SK-N-SH (cell line): ENCODE data around the gene DMBT1. TPM values are rescaled to one million over a fixed set of nuclear protein-coding genes. Genes with fewer than 3 reads are reported as not detected.

ENCODE experiments used
- CTCF ChIA-PET: fragments of 300-600, 350-600 bp; formaldehyde crosslinking; extraction: SDS; loops from one replicate; lab custom pipeline; 2021; lab: Yijun Ruan, JAX
- POLR2A ChIA-PET: fragments of 350-600 bp; sonication (Branson Sonifier 250); formaldehyde crosslinking; extraction: SDS; loops from one replicate; lab custom pipeline; 2020; ENCODE audit warnings: antibody characterized with exemption, inconsistent platforms; lab: Yijun Ruan, JAX
- DNase-seq: peaks from one replicate; pipeline ENCODE4 v3.0.0; 2012
- H2AFZ ChIP-seq: fragments of 200-600 bp; sonication (generic); 2 replicates; pipeline ENCODE4 v1.8.1; 2016; ENCODE audit warnings: antibody characterized with exemption, mild to moderate bottlenecking, low read depth
- H3F3A ChIP-seq: fragments of 200-600 bp; sonication (generic); replicated peaks from 2 replicates; pipeline ENCODE3; 2016; ENCODE audit warnings: antibody characterized with exemption, mild to moderate bottlenecking; ENCODE audit not compliant: insufficient read depth
- H3K27ac ChIP-seq, 2 experiments: fragments of 200-500 bp in 1 of 2; fragments of 200-600 bp in 1 of 2; sonication (Bioruptor generic) in 1 of 2; sonication (generic), shearing (Covaris generic) in 1 of 2; 2 replicates each; pipeline versions ENCODE4 v1.5.1 to v1.6.1; 2014 to 2016; ENCODE audit warnings: low read depth in 2 of 2, inconsistent platforms in 1 of 2, low read length in 1 of 2, mild to moderate bottlenecking in 1 of 2, mixed read lengths in 1 of 2
- H3K27me3 ChIP-seq: fragments of 200-600 bp; sonication (generic), shearing (Covaris generic); 2 replicates; pipeline ENCODE4 v1.6.1; 2016; ENCODE audit warnings: mixed run types; ENCODE audit not compliant: insufficient read depth
- H3K36me3 ChIP-seq, 2 experiments: fragments of 200-500 bp in 1 of 2; fragments of 200-600 bp in 1 of 2; sonication (Bioruptor generic) in 1 of 2; sonication (generic) in 1 of 2; replicated peaks in 1 of 2; 2 replicates each; pipeline versions ENCODE3 to v1.5.1; 2014 to 2016; ENCODE audit warnings: low read length in 1 of 2, mild to moderate bottlenecking in 1 of 2; ENCODE audit not compliant: insufficient read depth in 2 of 2, control insufficient read depth in 1 of 2
- H3K4me1 ChIP-seq, 2 experiments: fragments of 200-500 bp in 1 of 2; fragments of 200-600 bp in 1 of 2; sonication (Bioruptor generic) in 1 of 2; sonication (generic), shearing (Covaris generic) in 1 of 2; 2 replicates each; pipeline versions ENCODE4 v1.5.1 to v1.6.1; 2014 to 2016; ENCODE audit warnings: low read depth in 1 of 2, low read length in 1 of 2, mixed run types in 1 of 2; ENCODE audit not compliant: insufficient read depth in 2 of 2, control insufficient read depth in 1 of 2
- H3K4me2 ChIP-seq: fragments of 200-600 bp; sonication (generic), shearing (Covaris generic); 2 replicates; pipeline ENCODE4 v1.6.1; 2017; ENCODE audit warnings: mixed run types
- H3K4me3 ChIP-seq, 2 experiments: fragments of 200-500 bp in 1 of 2; fragments of 200-600 bp in 1 of 2; sonication (Bioruptor generic) in 1 of 2; sonication (generic), shearing (Covaris generic) in 1 of 2; 2 replicates each; pipeline versions ENCODE4 v1.5.1 to v1.8.1; 2014 to 2016; ENCODE audit warnings: low read depth in 2 of 2, inconsistent platforms in 1 of 2, low read length in 1 of 2, mild to moderate bottlenecking in 1 of 2, mixed read lengths in 1 of 2, moderate library complexity in 1 of 2
- H3K79me2 ChIP-seq: fragments of 200-600 bp; sonication (generic); 2 replicates; pipeline ENCODE4 v1.8.1; 2017; ENCODE audit warnings: mild to moderate bottlenecking; ENCODE audit not compliant: insufficient read depth
- H3K9ac ChIP-seq: fragments of 200-600 bp; sonication (generic); 2 replicates; pipeline ENCODE4 v1.6.1; 2017; ENCODE audit warnings: mixed run types
- H3K9me2 ChIP-seq: fragments of 200-600 bp; sonication (generic); 2 replicates; pipeline ENCODE4 v1.6.1; 2017; ENCODE audit warnings: mixed run types
- H3K9me3 ChIP-seq: fragments of 200-600 bp; sonication (generic); 2 replicates; pipeline ENCODE4 v1.6.1; 2017; ENCODE audit warnings: mixed run types, mild to moderate bottlenecking, moderate library complexity
- H4K20me1 ChIP-seq: fragments of 200-600 bp; sonication (generic); 2 replicates; pipeline ENCODE4 v1.6.1; 2017; ENCODE audit warnings: mild to moderate bottlenecking, mixed run types; ENCODE audit not compliant: insufficient read depth
- CTCF ChIP-seq: fragments of 200-600 bp; sonication (generic); IDR thresholded peaks from 2 replicates; pipeline ENCODE4 v1.6.1; 2017; ENCODE audit warnings: antibody characterized with exemption, mild to moderate bottlenecking, moderate library complexity
- ELF1 ChIP-seq: IDR thresholded peaks from 2 replicates; pipeline ENCODE4 v1.4.0; 2012
- EP300 ChIP-seq, 2 experiments: IDR thresholded peaks; 2 replicates each; pipeline versions ENCODE4 v1.4.0 to v1.6.1; 2012; ENCODE audit warnings: borderline replicate concordance in 1 of 2, low read depth in 1 of 2, low read length in 1 of 2
- FOSL2 ChIP-seq: IDR thresholded peaks from 2 replicates; pipeline ENCODE4 v1.4.0; 2012; ENCODE audit warnings: low read depth, mild to moderate bottlenecking, moderate library complexity, borderline replicate concordance
- FOXM1 ChIP-seq: IDR thresholded peaks from 2 replicates; pipeline ENCODE4 v1.4.0; 2012; ENCODE audit warnings: low read depth, mild to moderate bottlenecking
- IRF3 ChIP-seq: fragments of 150-350 bp; IDR thresholded peaks from 2 replicates; pipeline ENCODE4 v1.6.1; 2016; ENCODE audit warnings: mild to moderate bottlenecking, low read depth, low read length
- JUND ChIP-seq: IDR thresholded peaks from 2 replicates; pipeline ENCODE4 v1.4.0; 2012
- PBX3 ChIP-seq: IDR thresholded peaks from 2 replicates; pipeline ENCODE4; 2012
- POLR2AphosphoS5 ChIP-seq: IDR thresholded peaks from 2 replicates; pipeline ENCODE4 v1.6.1; 2012; ENCODE audit warnings: low read depth, low read length
- RCOR1 ChIP-seq: fragments of 150-350 bp; IDR thresholded peaks from 2 replicates; pipeline ENCODE4 v1.6.1; 2017; ENCODE audit warnings: antibody characterized with exemption, low read length
- REST ChIP-seq: IDR thresholded peaks from 2 replicates; pipeline ENCODE4 v1.6.1; 2012; ENCODE audit warnings: mild to moderate bottlenecking, low read depth, low read length, moderate library complexity
- RXRA ChIP-seq: IDR thresholded peaks from 2 replicates; pipeline ENCODE4 v1.4.0; 2012; ENCODE audit warnings: low read depth, mild to moderate bottlenecking, borderline replicate concordance
- SIN3A ChIP-seq: IDR thresholded peaks from 2 replicates; pipeline ENCODE4 v1.6.1; 2012; ENCODE audit warnings: low read depth, mild to moderate bottlenecking, low read length, moderate library complexity, borderline replicate concordance
- SMC3 ChIP-seq: IDR thresholded peaks from 2 replicates; pipeline ENCODE4 v1.6.1; 2012; ENCODE audit warnings: low read depth, low read length, improper control_type of control experiment
- TAF1 ChIP-seq: IDR thresholded peaks from 2 replicates; pipeline ENCODE4 v1.6.1; 2012; ENCODE audit warnings: low read depth, mild to moderate bottlenecking, low read length, moderate library complexity, borderline replicate concordance
- USF1 ChIP-seq: IDR thresholded peaks from 2 replicates; pipeline ENCODE4 v1.4.0; 2012; ENCODE audit warnings: low read depth, borderline replicate concordance
- WGBS: methylation state at CpG from one replicate; pipeline ENCODE4 v1.1.6; 2017; ENCODE audit warnings: low lambda C conversion rate; 5-methylcytosine and 5-hydroxymethylcytosine counted together
- polyA plus RNA-seq, 3 experiments: library from polyadenylated mRNA; depleted of rRNA; stranded (reverse); fragments of >200 nt; gene quantifications; 2 replicates each; pipeline ENCODE4 v1.2.3, GENCODE V29; 2012

Gene DMBT1
- polyA plus RNA-seq, 1 of the 3 experiments (the other 2 are of a cell fraction) = not detected

- H3K4me2 ChIP-seq = no peak overlapping the region
- no peak overlapping the region for H2AFZ ChIP-seq
- no peak overlapping the region for H3K9ac ChIP-seq
- H3K79me2 ChIP-seq = no peaks in the 10 kb centered on the region
- ChIA-PET CTCF (interaction anchor here (0.9 to 4.5 kb wide), 3 partner anchors 14 to 365 kb away, joined by 3 to 19 read pairs (median 3); no protein-coding TSS in a partner anchor), POLR2A (no interaction called here)
- H3K27me3 ChIP-seq = no peaks in the 10 kb centered on the region; the same call in 1 of the 2 replicates
- no peaks in the 10 kb centered on the region for H3K9me3 ChIP-seq
- no peaks in the 10 kb centered on the region for H3K9me2 ChIP-seq
- WGBS = 38% methylated on average over 5 of the region's 5 CpGs
- H4K20me1 ChIP-seq = no peaks in the 10 kb centered on the region
- H3K36me3 ChIP-seq = no peaks in the 10 kb centered on the region
- H3K4me3 ChIP-seq = no peak overlapping the region
- H3F3A ChIP-seq = no peaks in the 10 kb centered on the region
- TF ChIP-seq RXRA (no peak), CTCF (no peak)
- no peak for DNase-seq
- H3K27ac ChIP-seq = no peak overlapping the region
- no peaks in the 10 kb centered on the region for H3K4me1 ChIP-seq
Observed at GRCh38 chr10:122663516-122664130, 103.1 kb downstream of the DMBT1 start.

GRCh38 chr10:122664501-122664900 lies 103.9 kb downstream of the DMBT1 start:
- no peak overlapping the region for H3K4me3 ChIP-seq
- DNase-seq = no peak
- H3K9me2 ChIP-seq = no peaks in the 10 kb centered on the region
- no peaks in the 10 kb centered on the region for H3K36me3 ChIP-seq
- POLR2A ChIA-PET = no interaction called here
- no peaks in the 10 kb centered on the region for H3F3A ChIP-seq
- H3K4me1 ChIP-seq = no peaks in the 10 kb centered on the region
- no peak overlapping the region for H2AFZ ChIP-seq
- H3K9ac ChIP-seq = no peak overlapping the region
- CTCF ChIA-PET = interaction anchor here (0.6 to 4.5 kb wide), 2 partner anchors 15 to 43 kb away, joined by 3 to 19 read pairs; no protein-coding TSS in a partner anchor
- no peaks in the 10 kb centered on the region for H4K20me1 ChIP-seq
- 28% methylated on average over 8 of the region's 8 CpGs for WGBS
- no peak overlapping the region for H3K27ac ChIP-seq
- no peaks in the 10 kb centered on the region for H3K9me3 ChIP-seq
- H3K79me2 ChIP-seq = no peaks in the 10 kb centered on the region
- H3K4me2 ChIP-seq = no peak overlapping the region
- H3K27me3 ChIP-seq = no peaks in the 10 kb centered on the region; the same call in 1 of the 2 replicates
- no peak for TF ChIP-seq FOSL2
- no peak for TF ChIP-seq EP300 (IDR thresholded peaks at IDR 0.05; ENCODE audit: borderline replicate concordance in 1 of 2, low read depth in 1 of 2, low read length in 1 of 2)
- TF ChIP-seq FOXM1 = no peak
- TF ChIP-seq JUND = no peak
- TF ChIP-seq PBX3 = no peak
- no peak for TF ChIP-seq SMC3
- no peak for TF ChIP-seq SIN3A
- no peak for TF ChIP-seq IRF3
- TF ChIP-seq ELF1 = no peak
- no peak for TF ChIP-seq USF1
- TF ChIP-seq RCOR1 = no peak
- no peak for TF ChIP-seq TAF1
- no peak for TF ChIP-seq POLR2AphosphoS5
- no peak for TF ChIP-seq REST
